NCI-H774 (cell line): ENCODE measurements around the gene CTNND2.
"Not testable (repeated sequence)": the region's sequence is repeated elsewhere in the genome, so short reads cannot be mapped to it uniquely, and the experiment has no call there.

Source experiments
- DNase-seq: peaks from one replicate; lab custom pipeline; 2025; lab: John Stamatoyannopoulos, UW

Gene CTNND2

DNA sequence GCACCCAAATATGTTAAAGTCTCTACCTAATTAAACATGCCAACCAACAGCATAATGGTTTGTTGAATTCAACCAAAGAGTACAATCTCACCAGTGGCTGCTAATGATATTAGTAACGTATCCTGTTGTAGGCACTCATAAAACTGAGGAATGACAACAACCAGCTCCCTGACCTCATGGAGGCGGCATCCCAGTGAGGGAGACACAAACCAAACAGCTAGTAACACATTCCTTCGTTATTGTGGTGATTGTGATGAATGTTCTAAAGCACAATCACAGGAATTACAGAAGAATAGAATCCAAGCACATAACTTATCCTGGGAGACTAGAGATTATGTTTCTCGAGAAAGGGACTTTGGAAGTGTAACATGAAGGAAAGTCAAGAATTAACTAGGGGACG lies 224.6 kb downstream of the CTNND2 start:
- no peak for DNase-seq

DNA sequence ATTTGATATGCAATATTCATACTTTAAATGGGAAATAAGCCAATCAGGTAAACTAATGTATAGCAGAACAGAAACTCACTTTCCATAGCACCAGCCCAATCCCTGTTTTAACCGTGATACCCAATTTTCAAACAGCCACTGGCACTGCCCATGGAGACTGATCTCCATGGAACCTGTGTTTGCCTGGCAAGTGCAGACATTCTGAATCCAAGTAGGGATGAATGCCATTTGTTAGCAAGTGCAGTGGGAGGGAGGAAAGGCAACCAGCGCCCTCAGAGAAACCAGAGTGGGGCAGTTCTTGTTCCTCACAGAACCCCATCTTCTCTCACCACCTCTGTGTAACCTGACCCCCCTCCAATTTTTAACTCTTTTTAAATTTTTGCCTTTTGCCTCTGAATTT lies 229.1 kb downstream of the CTNND2 start:
- DNase-seq: no peak

DNA sequence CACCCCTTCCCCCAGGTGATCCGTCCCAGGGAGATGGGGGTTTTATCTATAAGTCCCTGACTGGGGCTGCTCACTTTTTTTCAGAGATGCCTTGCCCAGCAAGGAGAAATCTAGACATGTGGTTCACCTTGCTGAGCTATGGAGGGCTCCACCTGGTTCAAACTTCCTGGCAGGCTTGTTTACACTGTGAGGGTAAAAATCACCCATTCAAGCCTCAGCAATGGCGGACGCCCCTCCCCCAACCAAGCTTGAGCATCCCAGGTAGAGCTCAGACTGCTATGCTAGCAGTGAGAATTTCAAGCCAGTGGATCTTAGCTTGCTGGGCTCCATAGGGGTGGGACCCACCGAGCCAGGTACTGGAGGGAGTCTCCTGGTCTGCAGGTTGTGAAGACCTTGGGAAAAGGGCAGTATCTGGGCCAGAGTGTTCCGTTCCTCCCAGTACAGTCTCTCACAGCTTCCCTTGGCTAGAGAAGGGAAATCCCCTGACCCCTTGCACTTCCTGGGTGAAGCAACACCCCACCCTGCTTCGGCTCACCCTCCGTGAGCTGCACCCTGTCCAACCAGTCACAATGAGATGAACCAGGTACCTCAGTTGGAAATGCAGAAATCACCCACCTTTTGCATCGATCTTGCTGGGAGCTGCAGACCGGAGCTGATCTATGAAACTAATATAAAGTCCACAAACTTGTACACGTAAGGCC lies 231.7 kb downstream of the CTNND2 start:
- DNase-seq: no peak

DNA sequence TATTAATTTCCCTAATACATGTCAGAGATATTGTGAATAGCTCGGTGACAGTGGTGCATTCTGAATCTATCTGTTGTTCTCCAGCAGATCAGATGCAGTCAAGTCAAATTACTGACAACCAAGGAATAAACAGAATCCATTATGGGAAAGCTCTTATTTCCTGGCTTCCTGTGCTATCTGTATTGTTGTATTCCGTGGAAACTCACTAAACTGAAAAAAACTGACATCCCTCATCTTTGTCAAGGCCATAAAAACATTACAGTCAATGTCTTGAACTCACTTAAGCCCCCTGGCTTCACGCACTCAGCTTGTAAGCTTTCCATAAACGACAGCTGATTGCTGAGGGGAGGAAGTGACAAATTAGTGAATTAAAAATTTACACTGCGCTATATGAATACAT lies 245.9 kb downstream of the CTNND2 start:
- no peak for DNase-seq

DNA sequence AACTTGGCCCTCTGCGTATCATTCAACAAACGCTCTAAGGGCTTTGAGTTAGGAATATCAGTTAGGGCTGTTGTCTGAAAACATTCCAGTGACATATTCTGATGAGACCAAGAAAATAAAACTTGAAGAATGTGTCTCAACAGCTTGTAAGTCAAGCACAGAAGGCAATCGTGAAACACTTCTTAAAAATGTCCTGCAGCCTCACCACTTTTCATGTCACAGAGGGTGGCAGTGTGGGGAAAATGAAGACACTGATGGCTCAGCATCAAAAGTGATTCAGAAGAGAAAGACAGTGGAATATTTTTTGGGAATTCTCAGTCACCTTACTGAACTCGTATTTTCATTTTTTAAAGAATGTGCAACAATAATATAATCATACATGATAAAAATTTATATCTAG lies 247.3 kb downstream of the CTNND2 start:
- no peak for DNase-seq

DNA sequence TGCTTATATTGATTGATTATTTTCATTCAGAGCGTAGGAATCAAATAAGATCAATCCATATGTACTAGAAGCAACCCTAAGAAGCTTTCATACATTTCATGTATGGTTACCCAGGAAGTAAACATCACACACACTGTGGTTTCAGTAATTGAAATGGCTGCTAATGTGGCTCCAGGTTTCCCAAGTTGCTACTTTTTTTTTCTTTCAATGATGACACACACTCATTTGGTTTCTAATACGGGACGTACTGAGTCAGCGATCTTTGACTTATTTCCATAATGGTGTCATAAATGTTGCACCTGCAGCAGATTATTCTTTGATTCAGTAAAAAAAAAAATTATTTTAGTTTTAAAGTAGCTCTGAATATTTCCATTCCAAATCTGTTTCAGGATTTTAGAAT lies 248.6 kb downstream of the CTNND2 start:
- no peak for DNase-seq

DNA sequence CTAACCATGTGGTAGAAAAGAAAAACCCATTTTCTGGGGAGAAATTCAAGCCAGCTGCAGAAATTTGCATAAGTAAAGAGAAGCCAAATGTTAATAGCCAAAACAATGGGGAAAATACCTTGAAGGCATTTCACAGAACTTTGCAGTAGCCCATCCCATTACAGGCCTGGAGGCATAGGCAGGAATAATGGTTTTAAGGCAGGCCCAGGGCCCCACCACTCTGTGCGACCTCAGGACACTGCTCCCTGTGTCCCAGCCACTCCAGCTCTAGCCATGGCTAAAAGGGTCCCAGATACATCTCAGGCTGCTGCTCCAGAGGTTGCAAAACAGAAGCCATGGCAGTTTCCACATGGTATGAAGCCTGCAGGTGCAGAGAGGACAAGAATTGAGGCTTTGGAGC lies 253.3 kb downstream of the CTNND2 start:
- DNase-seq: no peak

DNA sequence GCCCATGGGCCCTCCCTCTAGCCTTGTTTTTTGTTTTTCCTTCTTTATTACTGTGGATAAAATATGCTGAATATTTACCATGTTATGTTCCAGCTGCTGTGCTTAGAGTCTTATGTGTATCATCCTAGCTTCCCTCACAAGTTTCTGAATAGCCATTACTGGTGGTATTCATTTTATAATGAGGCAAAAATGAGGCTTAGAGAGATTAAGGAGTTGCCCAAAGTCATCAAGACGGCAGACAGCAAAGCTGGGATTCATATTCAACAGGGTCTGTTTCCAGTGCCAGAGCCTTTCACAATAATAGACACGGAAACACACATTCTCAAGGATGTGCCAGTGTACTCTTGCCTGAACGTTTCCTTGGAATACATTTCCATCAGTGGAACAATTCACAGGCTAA lies 258.1 kb downstream of the CTNND2 start:
- no peak for DNase-seq

DNA sequence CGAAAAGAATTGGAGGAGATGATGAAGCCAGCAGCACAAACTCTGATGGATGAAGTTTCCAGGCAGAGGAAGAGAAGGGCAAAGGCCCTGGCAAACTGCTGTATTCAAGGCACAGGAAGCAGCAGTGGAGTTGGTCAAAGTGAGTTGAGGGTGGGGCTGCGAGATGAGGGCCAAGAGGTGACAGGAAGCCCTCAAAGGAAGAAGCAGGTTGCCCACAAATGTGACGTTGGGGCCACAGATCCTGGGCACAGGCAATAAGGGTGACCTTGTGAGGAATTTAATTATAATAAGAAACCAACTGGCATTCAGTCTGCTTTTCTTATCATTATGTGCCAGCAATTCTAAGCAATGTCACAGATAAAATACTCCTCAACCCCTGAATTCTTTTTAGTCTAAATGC lies 261.8 kb downstream of the CTNND2 start:
- DNase-seq: no peak

DNA sequence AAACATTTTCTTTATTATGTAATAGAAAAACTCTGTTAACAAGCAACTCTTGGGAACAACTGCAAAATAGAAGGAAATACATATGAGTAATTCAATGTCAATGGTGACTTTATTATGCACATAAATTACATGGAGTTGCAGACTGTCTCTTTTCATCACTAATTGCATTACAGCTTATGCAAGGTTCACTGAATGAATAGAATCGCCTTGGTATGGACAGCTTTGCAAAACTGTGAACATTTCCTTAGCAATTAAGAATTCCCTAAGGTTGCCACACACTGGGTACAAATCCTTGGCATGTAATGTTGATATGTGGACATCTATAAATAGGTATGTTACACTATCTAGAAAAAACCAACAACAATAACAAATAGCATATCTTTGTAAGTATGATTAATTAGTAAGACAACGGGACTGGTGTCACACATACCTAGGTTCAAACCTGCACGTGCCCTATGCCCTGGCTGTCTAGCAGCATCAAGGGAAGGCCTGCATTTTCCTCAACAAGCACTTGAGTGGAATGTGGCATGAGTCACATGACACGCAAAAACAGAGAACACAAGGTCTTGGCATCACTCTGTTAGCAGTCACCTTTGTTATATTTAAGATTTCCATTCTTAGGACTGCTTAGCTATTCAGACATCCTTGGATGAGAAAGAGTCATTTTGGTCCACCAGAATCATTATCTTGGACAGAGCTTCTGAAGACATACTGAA lies 263.9 kb downstream of the CTNND2 start:
- no peak for DNase-seq

DNA sequence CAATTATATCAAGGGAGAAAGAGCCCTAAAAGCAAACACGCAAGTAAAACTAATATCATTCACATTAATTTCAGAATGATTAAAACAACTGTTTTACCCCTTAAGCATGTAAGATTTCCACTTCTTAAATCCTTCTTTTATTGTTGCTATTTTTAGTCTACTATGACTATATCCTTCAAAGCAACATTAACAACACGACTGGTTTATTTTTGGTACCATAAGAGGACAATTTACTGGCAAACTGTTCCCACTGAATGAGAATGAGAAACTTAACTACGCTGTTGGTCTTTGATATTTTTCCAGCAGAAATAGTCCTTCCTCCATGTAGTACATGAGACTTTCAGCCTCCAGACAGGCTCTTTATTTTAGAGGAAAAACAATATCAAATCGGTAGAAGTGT lies 281.5 kb downstream of the CTNND2 start:
- DNase-seq: no peak

DNA sequence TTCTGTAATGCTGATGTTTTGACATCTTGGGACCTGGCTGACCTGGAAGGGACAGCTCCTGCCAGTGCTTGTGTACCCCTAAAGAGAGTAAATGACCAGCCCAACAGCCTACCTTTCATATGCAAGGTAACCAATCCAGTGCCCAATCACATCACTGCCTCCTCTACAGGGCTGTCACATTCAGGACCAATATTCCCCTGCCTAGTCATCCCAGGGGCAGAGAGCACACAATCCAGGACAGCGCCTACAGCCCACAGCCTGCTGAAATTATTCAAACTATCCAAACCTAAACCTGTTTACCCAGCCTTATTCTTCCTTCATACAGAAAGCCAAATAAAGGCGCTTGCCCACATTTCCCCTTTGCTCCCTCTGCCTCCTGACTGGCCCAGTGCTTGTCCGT lies 284.1 kb downstream of the CTNND2 start:
- DNase-seq: no peak

DNA sequence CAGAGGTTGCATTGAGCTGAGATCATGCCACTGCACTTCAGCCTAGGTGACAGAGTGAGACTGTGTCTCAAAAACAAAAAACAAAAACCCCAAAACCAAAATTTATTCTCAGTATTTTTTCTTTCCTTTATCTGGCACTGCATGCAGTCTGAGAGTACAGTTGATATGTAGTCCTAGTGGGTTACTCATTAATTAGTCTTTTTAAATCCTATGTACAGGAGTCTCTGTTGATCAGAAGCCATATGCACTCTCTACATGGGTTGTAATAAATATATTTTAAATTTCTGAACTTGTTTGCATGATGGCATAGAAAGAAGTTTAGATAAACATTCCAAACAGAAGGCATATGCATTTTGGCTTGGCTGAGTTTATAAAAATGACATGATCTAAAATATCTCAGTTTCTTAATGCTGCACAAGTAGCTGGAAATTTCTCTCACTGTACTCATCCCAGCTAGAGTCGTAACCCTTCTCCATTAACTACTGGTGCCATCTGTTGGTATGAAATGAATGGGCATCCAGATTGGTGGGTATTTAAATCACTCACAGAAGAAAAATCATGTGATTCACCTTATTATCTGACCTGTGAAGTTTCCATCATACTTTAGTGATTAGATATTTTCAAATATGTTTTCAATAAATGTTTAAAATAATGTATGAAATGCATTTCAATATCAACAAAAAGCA lies 284.8 kb downstream of the CTNND2 start:
- no peak for DNase-seq

DNA sequence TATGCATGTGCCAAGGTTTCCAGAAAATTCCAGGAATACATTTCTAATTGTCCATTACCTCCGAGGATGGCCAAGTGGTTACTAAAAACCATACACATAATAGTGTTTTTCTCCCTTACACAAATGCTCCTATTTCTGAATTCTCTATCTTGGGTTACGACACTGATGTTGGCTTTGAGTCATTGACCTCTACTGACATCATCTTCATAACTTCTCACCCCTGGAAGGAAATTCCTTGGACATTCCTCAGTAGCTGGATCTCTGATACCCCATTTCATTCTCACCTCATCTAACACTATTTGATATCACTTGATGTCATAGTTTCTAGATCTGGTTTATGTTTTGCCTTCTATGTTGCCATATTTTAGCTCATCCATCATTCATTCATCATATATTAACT lies 287.2 kb downstream of the CTNND2 start:
- DNase-seq: no peak

DNA sequence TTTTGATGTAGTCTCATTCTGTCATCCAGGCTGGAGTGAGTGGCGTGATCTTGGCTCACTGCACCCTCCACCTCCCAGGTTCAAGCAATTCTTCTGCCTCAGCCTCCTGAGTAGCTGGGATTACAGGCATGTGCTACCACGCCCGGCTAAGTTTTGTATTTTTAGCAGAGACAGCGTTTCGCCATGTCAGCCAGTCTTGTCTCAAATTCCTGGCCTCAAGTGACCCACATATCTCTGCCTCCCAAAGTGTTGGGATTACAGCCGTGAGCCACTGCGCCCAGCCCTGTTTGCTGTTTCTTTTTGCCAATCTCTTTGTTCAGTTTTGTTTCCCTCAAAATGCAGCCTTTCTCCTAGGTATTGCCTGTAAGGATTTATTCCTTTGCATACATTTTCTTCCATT lies 287.6 kb downstream of the CTNND2 start:
- not testable (repeated sequence) for DNase-seq

DNA sequence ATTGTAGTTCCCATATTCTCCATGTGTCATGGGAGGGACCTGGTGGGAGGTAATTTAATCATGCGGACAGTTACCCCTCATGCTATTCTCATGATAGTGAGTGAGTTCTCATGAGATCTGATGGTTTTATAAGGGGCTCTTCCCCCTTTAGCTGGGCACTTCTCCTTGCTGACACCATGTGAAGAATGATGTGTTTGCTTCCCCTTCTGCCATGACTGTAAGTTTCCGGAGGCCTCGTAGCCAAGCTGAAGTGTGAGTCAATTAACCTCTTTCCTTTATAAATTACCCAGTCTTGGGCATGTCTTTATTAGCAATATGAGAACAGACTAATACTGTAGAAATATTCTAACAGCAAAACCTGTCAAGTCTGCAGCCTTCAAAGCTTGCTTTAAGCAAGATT lies 293.2 kb downstream of the CTNND2 start:
- DNase-seq: no peak

DNA sequence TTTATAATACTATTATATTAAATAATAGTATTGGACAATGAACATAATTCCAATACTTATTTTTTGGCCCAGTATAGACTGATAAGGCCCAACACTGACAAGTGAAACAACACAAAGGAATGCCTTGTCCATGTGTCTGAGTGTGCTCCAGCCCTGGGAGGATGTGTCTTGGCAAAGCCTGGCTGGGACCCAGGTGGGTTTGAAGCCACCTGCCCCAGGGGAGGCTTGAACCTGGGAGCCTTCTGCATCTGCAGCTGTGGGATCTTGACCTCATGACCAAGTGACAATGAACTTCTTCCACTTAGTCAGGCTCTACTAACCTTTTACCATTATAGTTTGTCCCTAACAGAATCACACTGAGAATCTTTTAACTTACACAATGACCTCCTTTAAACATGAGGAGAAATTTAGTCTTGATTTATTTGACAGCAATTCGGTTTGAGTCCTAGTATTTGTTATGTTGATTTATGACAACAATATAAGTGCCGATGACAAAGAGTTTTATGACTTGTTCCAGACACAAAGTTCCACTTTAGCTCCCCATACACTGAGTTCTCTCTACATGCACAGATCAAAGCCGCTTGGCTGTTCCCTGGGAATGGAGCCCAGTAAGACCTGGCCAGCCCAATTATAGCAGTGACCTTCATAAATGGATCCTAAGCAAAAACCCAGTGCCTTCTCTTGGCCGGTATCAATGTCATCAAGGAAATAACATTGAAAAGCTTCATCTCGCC lies 294.5 kb downstream of the CTNND2 start:
- no peak for DNase-seq

DNA sequence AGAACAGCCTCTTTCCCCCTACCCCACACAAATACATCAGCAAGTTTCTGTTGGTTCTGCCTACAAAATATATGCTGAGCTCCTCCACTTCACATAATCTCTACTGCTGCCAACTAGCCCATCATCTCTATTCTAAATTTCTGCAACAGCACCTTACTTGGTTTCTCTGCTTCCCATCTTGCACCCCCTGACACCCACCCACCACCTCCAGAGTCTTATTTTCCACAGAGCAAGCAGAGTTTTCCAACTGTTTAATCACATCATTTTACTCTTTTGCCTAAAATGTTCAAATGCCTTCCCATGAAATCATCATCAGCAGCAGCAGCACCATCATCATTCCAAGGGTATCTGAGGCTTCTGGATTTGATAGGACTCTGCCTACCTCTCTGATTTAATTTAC lies 295.7 kb downstream of the CTNND2 start:
- no peak for DNase-seq

DNA sequence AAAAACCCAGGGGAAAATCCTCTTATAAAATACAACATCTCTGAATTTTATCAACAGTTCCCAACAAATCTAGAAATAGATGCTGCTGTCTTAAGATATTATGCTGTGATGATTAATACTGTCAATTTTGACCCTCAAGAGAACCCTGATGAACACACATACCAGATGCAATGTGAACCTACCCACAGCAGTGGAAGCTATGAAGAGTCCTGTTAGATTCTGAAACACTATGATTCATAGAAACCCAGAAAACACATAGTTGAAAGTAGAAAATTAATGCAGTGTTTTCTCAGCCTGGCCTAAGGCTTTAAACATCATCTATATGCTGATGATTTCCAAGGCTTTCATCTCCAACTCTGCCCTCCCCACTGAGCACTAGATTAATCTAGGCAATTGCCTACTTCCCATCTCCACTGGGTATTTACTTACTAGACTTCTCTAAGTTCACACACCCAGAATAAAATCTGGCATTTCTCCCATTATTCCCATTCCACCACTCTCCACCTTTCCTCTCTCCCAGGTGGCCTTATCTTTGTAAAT lies 296.2 kb downstream of the CTNND2 start:
- DNase-seq: no peak

DNA sequence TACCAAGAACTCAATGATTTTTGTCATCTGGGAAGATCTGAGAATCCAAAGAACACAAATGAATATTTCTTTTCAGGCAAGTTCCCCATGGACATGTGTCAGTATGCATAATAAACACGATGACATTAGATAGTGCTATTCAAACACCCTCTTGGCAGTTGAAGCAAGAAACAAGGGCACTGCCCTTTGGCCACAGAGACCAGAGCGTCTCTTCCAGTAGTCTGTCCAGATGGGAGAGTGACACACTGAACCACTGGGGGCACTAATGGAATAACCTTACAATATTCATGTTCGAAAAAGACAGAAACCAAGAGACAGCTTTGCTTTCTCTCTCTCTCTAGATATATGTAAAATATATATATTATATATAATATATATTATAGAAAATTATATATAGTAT lies 301.9 kb downstream of the CTNND2 start:
- DNase-seq: no peak

DNA sequence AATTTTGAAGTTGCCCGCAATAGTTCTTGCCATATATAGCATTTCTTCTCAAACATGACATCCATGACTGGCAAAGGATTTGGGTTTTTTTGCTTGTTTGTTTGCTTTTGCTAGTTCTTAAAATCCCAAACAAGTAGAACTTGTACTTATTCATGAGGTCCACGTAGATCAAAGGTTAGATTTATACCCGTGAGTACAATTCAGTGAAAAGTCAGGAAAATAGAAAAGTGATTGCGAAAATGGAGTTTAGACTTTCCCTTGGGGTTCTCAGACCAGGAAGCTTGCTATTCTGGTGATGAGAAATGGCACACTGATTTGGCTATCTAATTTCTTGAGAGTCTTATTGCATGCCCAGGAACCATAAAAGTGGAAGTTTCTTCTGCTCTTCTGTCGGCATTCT lies 304.7 kb downstream of the CTNND2 start:
- no peak for DNase-seq

DNA sequence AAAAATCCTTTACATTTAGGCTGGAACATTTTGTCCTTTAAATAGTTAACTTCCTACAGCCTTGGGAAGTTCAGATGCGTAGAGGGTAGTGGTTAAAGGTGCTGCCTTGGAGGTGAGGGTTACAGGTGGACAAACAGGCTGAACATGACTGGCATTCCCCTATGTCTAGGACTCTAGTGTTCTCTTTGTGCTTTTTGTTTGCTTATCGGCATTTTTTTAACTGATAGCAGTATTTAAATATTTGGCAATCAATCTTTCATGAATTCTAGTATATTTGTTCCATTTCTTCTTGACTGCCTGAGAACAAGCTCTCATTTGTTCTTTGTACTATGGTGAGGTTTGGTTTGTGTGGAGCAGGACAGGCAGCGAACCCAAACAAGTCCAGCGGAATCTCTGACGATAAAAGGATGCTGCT lies 307.6 kb downstream of the CTNND2 start:
- no peak for DNase-seq
